ENCODE results near the gene MCF2L2.

GRCh38 chr3:183264268-183264667 is 164.2 kb downstream of the MCF2L2 start:
- TF ChIP-seq CTCF (IDR thresholded peaks at IDR 0.05; ENCODE audit: extremely low read depth in 1 of 2, insufficient read depth in 1 of 2, low read depth in 1 of 2, low read length in 2 of 2): no peak
- no peak for TF ChIP-seq POLR2AphosphoS5 (IDR thresholded peaks at IDR 0.05; ENCODE audit: insufficient read depth, low read depth, low read length)
- no peak for TF ChIP-seq POLR2A (IDR thresholded peaks at IDR 0.05; ENCODE audit: low read depth, low read length)
- no peak for TF ChIP-seq MAX (IDR thresholded peaks at IDR 0.05; ENCODE audit: insufficient read depth, insufficient read length)
- TF ChIP-seq JUN (IDR thresholded peaks at IDR 0.05; ENCODE audit: borderline replicate concordance, insufficient read depth, insufficient read length, low read depth): no peak
- no peak for TF ChIP-seq EZH2 (IDR thresholded peaks at IDR 0.05; ENCODE audit: borderline replicate concordance, low read depth, low read length, severe bottlenecking)
- TF ChIP-seq GATA2 (IDR thresholded peaks at IDR 0.05; ENCODE audit: insufficient read depth, insufficient read length, low read depth, low read length): no peak
- no peak for TF ChIP-seq MYC (IDR thresholded peaks at IDR 0.05; ENCODE audit: low read depth, low read length)
- TF ChIP-seq FOS (IDR thresholded peaks at IDR 0.05; ENCODE audit: borderline replicate concordance, insufficient read depth, low read length): no peak
